Measurements from ENCODE around the gene HS6ST2.

DNA sequence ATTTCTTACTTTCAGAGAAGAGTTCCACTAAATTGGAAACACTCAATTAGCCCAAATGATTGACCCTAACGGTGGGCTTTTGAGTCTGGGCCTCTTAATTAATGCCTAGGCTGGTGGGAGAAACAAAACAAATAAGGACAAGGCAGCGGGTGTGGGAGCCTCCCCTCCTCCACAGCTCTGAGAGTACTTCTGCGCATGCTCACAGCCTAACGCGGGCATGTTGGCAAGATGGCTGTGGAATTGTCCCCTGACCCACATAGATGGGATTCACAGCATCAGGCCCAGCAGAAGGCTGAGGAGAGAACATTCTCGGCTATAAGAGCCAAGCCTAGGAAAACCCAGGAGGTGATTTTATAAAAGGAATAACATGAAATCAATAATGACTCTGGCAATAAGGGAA, 230.1 kb downstream of the HS6ST2 start:
- no peak for TF ChIP-seq POLR2A (IDR thresholded peaks at IDR 0.05; ENCODE audit: low read depth, low read length)
- TF ChIP-seq POLR2AphosphoS5 (IDR thresholded peaks at IDR 0.05; ENCODE audit: low read depth, low read length) = no peak
- TF ChIP-seq TAF1 (IDR thresholded peaks at IDR 0.05; ENCODE audit: borderline replicate concordance, low read depth, low read length) = no peak

Data from GM12892 (cell line).